IMR-90 (cell line): ENCODE results near the gene YEATS4. TPM values are rescaled to one million over a fixed set of nuclear protein-coding genes. Genes with fewer than 3 reads are reported as not detected.

Source experiments
- ATAC-seq: fragments of 200-7000 bp; cut with Tn5 transposase; 2 replicates; pipeline ENCODE4 v1.9.1; 2020; ENCODE audit warnings: low read depth, mild to moderate bottlenecking, moderate library complexity
- BruUV-seq: library from RNA; stranded (reverse); fragments of 400-500 nt; replicated peaks from 2 replicates; lab custom pipeline; 2021; lab: Mats Ljungman, UMichigan
- CTCF ChIA-PET: fragments of 300-600 bp; formaldehyde crosslinking; extraction: SDS; loops from one replicate; lab custom pipeline; 2021; ENCODE audit warnings: antibody characterized with exemption; lab: Yijun Ruan, JAX
- POLR2A ChIA-PET: fragments of 300-600 bp; sonication (Branson Sonifier 250); formaldehyde crosslinking; loops from one replicate; lab custom pipeline; 2022; ENCODE audit warnings: antibody characterized with exemption; ENCODE audit not compliant: unreplicated experiment; lab: Charles Lee
- DNase-seq: peaks from one replicate; pipeline ENCODE4 v3.0.0; 2013
- H2AFZ ChIP-seq: replicated peaks from 2 replicates; pipeline ENCODE3; 2013; ENCODE audit warnings: low read length, mild to moderate bottlenecking; ENCODE audit not compliant: poor library complexity
- H2AK5ac ChIP-seq: 2 replicates; pipeline ENCODE4 v1.6.1; 2013; ENCODE audit warnings: low read depth, low read length, inconsistent platforms
- H2AK9ac ChIP-seq: replicated peaks from 2 replicates; pipeline ENCODE3; 2013; ENCODE audit warnings: mild to moderate bottlenecking, low read depth, low read length, moderate library complexity; ENCODE audit not compliant: poor library complexity
- H2BK120ac ChIP-seq: 2 replicates; pipeline ENCODE4 v1.6.1; 2013; ENCODE audit warnings: low read depth, low read length, inconsistent platforms
- H2BK15ac ChIP-seq: 3 replicates; pipeline ENCODE4 v1.6.1; 2013; ENCODE audit warnings: low read depth, low read length, inconsistent platforms
- H2BK20ac ChIP-seq: 2 replicates; pipeline ENCODE4 v1.6.1; 2013; ENCODE audit warnings: low read depth, mild to moderate bottlenecking, inconsistent platforms, low read length, moderate library complexity
- H2BK5ac ChIP-seq: 2 replicates; pipeline ENCODE4 v1.6.1; 2013; ENCODE audit warnings: mild to moderate bottlenecking, low read depth, low read length, inconsistent platforms; ENCODE audit not compliant: poor library complexity, severe bottlenecking
- H3K14ac ChIP-seq: replicated peaks from 2 replicates; pipeline ENCODE4 v1.6.1; 2013; ENCODE audit warnings: low read depth, low read length, inconsistent platforms
- H3K18ac ChIP-seq: 2 replicates; pipeline ENCODE4 v1.6.1; 2013; ENCODE audit warnings: low read depth, low read length, control low read depth
- H3K23ac ChIP-seq: 2 replicates; pipeline ENCODE4 v1.6.1; 2013; ENCODE audit warnings: low read depth, low read length, inconsistent platforms
- H3K27ac ChIP-seq: 2 replicates; pipeline ENCODE4 v1.5.1; 2013; ENCODE audit warnings: mild to moderate bottlenecking, control low read depth, low read length; ENCODE audit not compliant: insufficient read depth
- H3K27me3 ChIP-seq: 2 replicates; pipeline ENCODE4 v1.6.1; 2013; ENCODE audit warnings: low read length; ENCODE audit not compliant: control insufficient read depth, insufficient read depth
- H3K36me3 ChIP-seq: 2 replicates; pipeline ENCODE4 v1.6.1; 2013; ENCODE audit warnings: low read length, mixed read lengths; ENCODE audit not compliant: control insufficient read depth, insufficient read depth
- H3K4ac ChIP-seq: 2 replicates; pipeline ENCODE4 v1.6.1; 2013; ENCODE audit warnings: low read depth, low read length, inconsistent platforms
- H3K4me1 ChIP-seq: 2 replicates; pipeline ENCODE4 v1.6.1; 2013; ENCODE audit warnings: low read length, mixed read lengths; ENCODE audit not compliant: control insufficient read depth, insufficient read depth
- H3K4me2 ChIP-seq: 2 replicates; pipeline ENCODE4 v1.6.1; 2013; ENCODE audit warnings: low read depth, mild to moderate bottlenecking, control low read depth, low read length, moderate library complexity
- H3K4me3 ChIP-seq: 2 replicates; pipeline ENCODE4 v1.5.1; 2013; ENCODE audit warnings: low read depth, mild to moderate bottlenecking, control low read depth, low read length, moderate library complexity; ENCODE audit not compliant: insufficient read depth
- H3K56ac ChIP-seq: 2 replicates; pipeline ENCODE4 v1.6.1; 2013; ENCODE audit warnings: low read length, inconsistent platforms; ENCODE audit not compliant: insufficient read depth; ENCODE audit errors: extremely low read depth
- H3K79me1 ChIP-seq, 2 experiments: 2 replicates each; pipeline ENCODE4 v1.6.1; 2013; ENCODE audit warnings: low read length in 2 of 2, inconsistent platforms in 1 of 2, low read depth in 1 of 2
- H3K9ac ChIP-seq: 2 replicates; pipeline ENCODE4 v1.6.1; 2013; ENCODE audit warnings: low read depth, low read length, control low read depth
- H3K9me1 ChIP-seq: 2 replicates; pipeline ENCODE4 v1.6.1; 2013; ENCODE audit warnings: low read length, inconsistent platforms; ENCODE audit not compliant: insufficient read depth
- H3K9me3 ChIP-seq: 2 replicates; pipeline ENCODE4 v1.6.1; 2013; ENCODE audit warnings: low read length; ENCODE audit not compliant: control insufficient read depth, insufficient read depth
- H4K20me1 ChIP-seq: 2 replicates; pipeline ENCODE4 v1.6.1; 2013; ENCODE audit warnings: low read length, inconsistent platforms; ENCODE audit not compliant: insufficient read depth
- H4K5ac ChIP-seq: 2 replicates; pipeline ENCODE4 v1.6.1; 2013; ENCODE audit warnings: mild to moderate bottlenecking, low read depth, low read length, control low read depth
- H4K8ac ChIP-seq, 2 experiments: 2 replicates each; pipeline ENCODE4 v1.6.1; 2013; ENCODE audit warnings: low read depth in 2 of 2, low read length in 2 of 2, control low read depth in 1 of 2, inconsistent platforms in 1 of 2
- H4K91ac ChIP-seq: 2 replicates; pipeline ENCODE4 v1.6.1; 2013; ENCODE audit warnings: low read depth, low read length, inconsistent platforms; ENCODE audit not compliant: insufficient read depth
- BHLHE40 ChIP-seq: fragments of 150-350 bp; IDR thresholded peaks from 2 replicates; pipeline ENCODE4 v1.6.1; 2016; ENCODE audit warnings: mild to moderate bottlenecking, low read depth, low read length
- CHD1 ChIP-seq: IDR thresholded peaks from 2 replicates; pipeline ENCODE4 v1.6.1; 2012; ENCODE audit warnings: low read depth, low read length, improper control_type of control experiment
- MAFK ChIP-seq: IDR thresholded peaks from 2 replicates; pipeline ENCODE4 v1.6.1; 2012; ENCODE audit warnings: low read depth, low read length, improper control_type of control experiment
- MAZ ChIP-seq: IDR thresholded peaks from 2 replicates; pipeline ENCODE4 v1.6.1; 2012; ENCODE audit warnings: low read depth, mild to moderate bottlenecking, low read length, improper control_type of control experiment, moderate library complexity, borderline replicate concordance
- MXI1 ChIP-seq: IDR thresholded peaks from 2 replicates; pipeline ENCODE4 v1.6.1; 2012; ENCODE audit warnings: low read depth, mild to moderate bottlenecking, low read length, moderate library complexity, borderline replicate concordance
- NFE2L2 ChIP-seq: fragments of 150-350 bp; IDR thresholded peaks from 2 replicates; pipeline ENCODE4 v1.6.1; 2016; ENCODE audit warnings: low read depth, mild to moderate bottlenecking, low read length
- POLR2A ChIP-seq: IDR thresholded peaks from 2 replicates; pipeline ENCODE4 v1.6.1; 2012; ENCODE audit warnings: mild to moderate bottlenecking, low read depth, low read length
- RCOR1 ChIP-seq: IDR thresholded peaks from 2 replicates; pipeline ENCODE4 v1.6.1; 2012; ENCODE audit warnings: mild to moderate bottlenecking, low read length, improper control_type of control experiment; ENCODE audit not compliant: insufficient replicate concordance
- RFX5 ChIP-seq: IDR thresholded peaks from 2 replicates; pipeline ENCODE4 v1.8.0; 2012; ENCODE audit warnings: low read depth, mild to moderate bottlenecking, low read length, moderate library complexity
- WGBS, 2 experiments: methylation state at CpG; one replicate each; pipeline versions ENCODE4 v1.1.5 to v1.1.7; 2013; ENCODE audit warnings: missing lambda C conversion rate in 2 of 2; ENCODE audit not compliant: insufficient read length in 1 of 2; ENCODE audit errors: extremely low coverage in 2 of 2; 5-methylcytosine and 5-hydroxymethylcytosine counted together
- dilution Hi-C: fragments of 300-500 bp; cut with HindIII; formaldehyde crosslinking; loops from one replicate; pipeline ENCODE4 v1.14.3; 2018; ENCODE audit warnings: low sequenced_read_pairs; ENCODE audit not compliant: unreplicated experiment
- in situ Hi-C: fragments of 300-500 bp; cut with MboI; formaldehyde crosslinking; loops from 3 replicates; pipeline ENCODE4 v1.14.3; 2019; ENCODE audit warnings: low sequenced_read_pairs, inconsistent platforms, mixed read lengths
- intact Hi-C: fragments of 100-400 bp; cut with micrococcal nuclease; formaldehyde crosslinking; loops from 2 replicates; pipeline ENCODE4 v1.10.0; 2022
- polyA plus RNA-seq, 3 experiments: library from polyadenylated mRNA; depleted of rRNA; stranded (reverse); fragments of >200 nt; gene quantifications; 2 replicates each; pipeline ENCODE4 v1.2.3, GENCODE V29; 2012; ENCODE audit warnings: low replicate concordance in 1 of 3
- total RNA-seq: library from RNA; depleted of rRNA; stranded (reverse); fragments of >200 nt; gene quantifications from 2 replicates; pipeline ENCODE4 v1.2.3, GENCODE V29; 2012

Gene YEATS4
- total and polyA plus RNA-seq, 2 of the 4 experiments (the other 2 are of a cell fraction), result 6.9 to 15.1 TPM

DNA sequence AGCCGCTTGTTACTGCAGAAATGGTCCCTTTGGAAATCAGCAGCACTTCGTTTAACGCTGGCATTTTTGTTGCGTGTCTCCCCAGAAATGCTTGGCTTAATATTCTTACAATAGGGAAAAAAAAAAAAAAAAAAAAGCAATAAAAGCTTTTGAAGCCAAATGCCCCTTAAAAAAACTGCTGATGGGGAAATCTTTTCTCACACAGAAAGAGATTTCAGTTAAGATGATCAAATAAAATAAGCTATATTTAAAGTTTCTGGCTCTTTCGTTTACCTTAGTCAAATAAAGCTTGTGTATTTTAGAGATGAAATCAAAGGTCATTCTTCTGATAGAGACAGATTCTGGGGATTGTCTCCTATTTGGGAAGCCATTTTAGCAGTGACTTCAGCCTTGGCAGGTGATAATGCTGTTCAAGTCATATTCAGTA is 58.2 kb downstream of the YEATS4 start:
- Histone ChIP-seq H2AK5ac (no peak overlapping the region; the same call in 1 of the 2 replicates), H3K18ac (no peak overlapping the region), H2BK5ac (no peak overlapping the region), H4K5ac (no peak overlapping the region), H4K91ac (no peak overlapping the region), H3K4me1 (peaks cover 11% of the 10 kb centered on the region), H3K79me1 (peaks cover 0 to 3% of the 10 kb centered on the region in 2 experiments; a peak in 1 of 4 replicates), H3K23ac (no peak overlapping the region), H2AFZ (no peak overlapping the region), H2BK15ac (no peak overlapping the region), H3K27me3 (no peaks in the 10 kb centered on the region), H3K9me1 (peaks cover 7% of the 10 kb centered on the region; the same call in 1 of the 2 replicates), H3K9ac (no peak overlapping the region), H3K4ac (no peak overlapping the region), H3K4me2 (no peak overlapping the region), H2BK20ac (no peak overlapping the region), H3K56ac (no peak overlapping the region), H3K27ac (no peak overlapping the region), H3K4me3 (no peak overlapping the region), H3K9me3 (no peaks in the 10 kb centered on the region), H4K8ac (no peak overlapping the region), H3K36me3 (no peaks in the 10 kb centered on the region), H2AK9ac (no peak overlapping the region), H3K14ac (no peak overlapping the region), H2BK120ac (no peak overlapping the region), H4K20me1 (no peaks in the 10 kb centered on the region)
- dilution Hi-C loops, result no loop called here
- intact Hi-C loops, result loop anchor here (5.0 kb wide), 1 partner anchor 55 kb away; the partner anchor contains the start of gene FRS2
- whole genome bisulfite sequencing, 2 experiments, result 100% methylated on average over 1 of the region's 5 CpGs; no CpG with 5 or more reads in 1 of the 2 experiments
- no peak for ATAC-seq
- POLR2A ChIA-PET, result no interaction called here
- no peak for DNase-seq
- in situ Hi-C loops, result no loop called here
- no TSS peak for BruUV-seq
- CTCF ChIA-PET, result interaction anchor here (0.6 to 0.9 kb wide), 3 partner anchors 9 to 1015 kb away, joined by 3 read pairs; no protein-coding TSS in a partner anchor
- TF ChIP-seq MXI1 (no peak), MAFK (no peak), BHLHE40 (no peak), CHD1 (no peak), RFX5 (no peak), POLR2A (no peak), MAZ (no peak), NFE2L2 (no peak), RCOR1 (no peak)
